GM12892 (cell line): ENCODE results near the gene PON3.

Experiments used
- POLR2A ChIP-seq: IDR thresholded peaks from 2 replicates; pipeline ENCODE4 v1.6.1; 2011; ENCODE audit warnings: low read depth, low read length, control low read depth
- POLR2AphosphoS5 ChIP-seq: IDR thresholded peaks from 2 replicates; pipeline ENCODE4 v1.6.1; 2011; ENCODE audit warnings: low read depth, low read length, control low read depth
- TAF1 ChIP-seq: IDR thresholded peaks from 2 replicates; pipeline ENCODE4 v1.6.1; 2011; ENCODE audit warnings: low read depth, mild to moderate bottlenecking, control low read depth, low read length, borderline replicate concordance

DNA sequence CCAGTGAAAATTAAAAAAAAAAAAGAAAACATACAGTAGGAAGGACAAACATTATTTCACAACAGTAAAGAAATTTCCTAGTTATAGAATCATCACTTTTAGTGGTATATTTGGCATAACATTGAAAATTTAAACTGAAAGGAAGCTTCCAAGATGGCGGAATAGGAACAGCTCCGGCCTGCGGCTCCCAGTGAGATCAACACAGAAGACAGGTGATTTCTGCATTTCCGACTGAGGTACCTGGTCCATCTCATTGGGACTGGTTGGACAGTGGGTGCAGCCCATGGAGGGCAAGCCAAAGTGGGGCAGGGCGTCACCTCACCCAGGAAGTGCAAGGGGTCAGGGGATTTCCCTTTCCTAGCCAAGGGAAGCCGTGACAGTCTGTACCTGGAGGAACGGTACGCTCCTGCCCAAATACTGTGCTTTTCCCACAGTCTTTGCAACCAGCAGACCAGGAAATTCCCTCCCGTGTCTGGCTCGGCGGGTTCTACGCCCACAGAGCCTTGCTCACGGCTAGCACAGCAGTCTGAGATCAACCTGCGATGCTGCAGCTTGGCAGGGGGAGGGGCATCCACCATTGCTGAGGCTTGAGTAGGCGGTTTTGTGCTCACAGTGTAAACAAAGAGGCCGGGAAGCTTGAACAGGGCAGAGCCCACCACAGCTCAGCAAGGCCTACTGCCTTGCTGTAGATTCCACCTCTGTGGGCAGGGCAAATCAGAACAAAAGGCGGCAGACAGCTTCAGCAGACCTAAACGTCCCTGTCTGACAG lies 19.4 kb downstream of the PON3 start:
- TF ChIP-seq TAF1 = no peak
- no peak for TF ChIP-seq POLR2AphosphoS5
- TF ChIP-seq POLR2A = no peak
